ENCODE measurements around the gene PPBP.
"Not testable (repeated sequence)": the region's sequence is repeated elsewhere in the genome, so short reads cannot be mapped to it uniquely, and the experiment has no call there.

Gene PPBP

DNA sequence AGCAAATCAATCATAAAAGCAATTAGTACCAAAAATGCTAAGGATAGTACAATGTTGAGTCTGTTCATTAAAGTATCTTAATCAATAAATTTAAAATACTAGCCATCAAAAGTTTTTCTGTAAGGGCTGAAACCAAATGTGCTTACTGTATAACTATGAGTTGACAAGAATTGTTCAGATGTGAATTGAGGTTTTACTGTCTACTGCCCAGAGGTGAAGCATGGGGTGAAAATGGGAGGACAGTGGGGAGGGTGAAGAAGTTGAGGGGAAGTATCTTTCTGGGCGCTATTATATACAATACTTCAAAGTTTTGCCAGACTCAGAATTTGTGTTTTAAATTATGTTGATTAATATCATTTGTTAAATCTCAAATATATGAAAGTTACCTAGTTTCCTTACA, 4.1 kb upstream of the PPBP start:
- DNase-seq: no peak

- DNase-seq: no peak
Measured at GRCh38 chr4:73991742-73992000, 3.7 kb upstream of the PPBP start.

DNA sequence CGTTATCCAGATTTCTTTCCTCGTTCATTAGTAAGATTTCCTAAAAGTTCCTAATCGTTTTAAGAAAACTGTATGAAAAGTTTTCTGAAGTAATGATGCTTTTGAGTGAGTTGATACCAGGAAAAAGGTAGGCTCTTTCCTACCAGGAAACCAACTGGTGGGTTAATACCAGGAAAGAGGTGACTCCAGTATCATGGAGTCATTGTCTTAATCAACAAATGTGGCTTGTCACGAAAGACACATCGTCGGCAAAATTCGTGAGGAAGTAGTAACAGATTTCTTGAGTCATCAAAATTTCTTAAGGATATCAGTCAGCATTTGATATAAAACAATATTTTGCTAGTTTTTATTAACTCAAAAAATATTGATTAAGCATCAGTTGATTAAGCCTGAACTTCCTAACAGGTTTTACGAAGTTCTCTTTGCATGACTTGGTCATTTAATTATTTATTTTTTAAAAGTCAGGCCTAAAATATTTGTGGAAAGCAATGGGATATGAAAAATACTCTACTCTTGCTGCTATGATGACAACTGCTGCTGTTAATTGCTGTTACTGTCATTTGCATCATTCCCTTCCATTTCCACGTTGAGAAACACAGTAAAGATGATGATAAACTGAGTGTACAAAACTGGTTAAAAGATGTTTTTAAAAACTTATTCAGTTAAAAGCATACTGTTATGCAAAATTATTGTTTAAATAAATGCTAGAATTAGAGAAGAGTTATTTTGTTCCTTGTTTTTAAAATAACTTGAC, 3.2 kb upstream of the PPBP start:
- DNase-seq: no peak

GRCh38 chr4:73989928-73990327, 1.9 kb upstream of the PPBP start:
- DNase-seq: no peak

DNA sequence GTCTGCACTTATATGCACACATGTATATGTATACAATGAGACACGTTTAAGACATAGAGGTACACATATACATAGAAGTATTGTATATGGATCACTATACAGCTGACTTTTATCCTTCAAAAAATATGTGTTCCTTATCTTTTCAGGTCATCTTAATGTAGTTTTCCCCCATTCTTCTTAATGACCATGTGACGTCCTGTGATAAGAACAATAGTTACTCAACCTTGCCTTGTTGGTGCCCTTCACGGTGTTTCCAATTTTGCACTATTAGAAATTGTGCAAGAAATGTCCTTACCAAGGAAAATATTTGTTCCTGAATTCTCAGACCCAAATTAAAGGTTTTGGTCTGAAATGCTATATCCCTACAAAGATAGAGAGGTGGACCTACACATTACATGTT, 1.0 kb upstream of the PPBP start:
- no peak for DNase-seq

DNA sequence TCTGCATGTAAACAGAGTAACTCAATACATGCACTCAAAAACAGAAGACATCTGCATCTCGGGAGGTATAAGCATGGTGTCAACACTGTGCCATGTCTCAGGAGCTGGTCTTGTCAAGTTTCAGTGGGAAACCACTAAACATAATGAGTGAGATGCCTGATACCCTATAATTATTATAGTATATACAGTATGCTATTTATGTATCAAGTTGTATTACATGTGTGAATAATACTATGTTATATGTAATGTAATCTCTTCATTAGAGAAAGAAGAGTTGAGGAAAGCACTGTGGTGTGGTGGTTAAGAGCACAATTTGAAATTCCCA, 2.5 kb downstream of the PPBP start:
- DNase-seq: no peak

DNA sequence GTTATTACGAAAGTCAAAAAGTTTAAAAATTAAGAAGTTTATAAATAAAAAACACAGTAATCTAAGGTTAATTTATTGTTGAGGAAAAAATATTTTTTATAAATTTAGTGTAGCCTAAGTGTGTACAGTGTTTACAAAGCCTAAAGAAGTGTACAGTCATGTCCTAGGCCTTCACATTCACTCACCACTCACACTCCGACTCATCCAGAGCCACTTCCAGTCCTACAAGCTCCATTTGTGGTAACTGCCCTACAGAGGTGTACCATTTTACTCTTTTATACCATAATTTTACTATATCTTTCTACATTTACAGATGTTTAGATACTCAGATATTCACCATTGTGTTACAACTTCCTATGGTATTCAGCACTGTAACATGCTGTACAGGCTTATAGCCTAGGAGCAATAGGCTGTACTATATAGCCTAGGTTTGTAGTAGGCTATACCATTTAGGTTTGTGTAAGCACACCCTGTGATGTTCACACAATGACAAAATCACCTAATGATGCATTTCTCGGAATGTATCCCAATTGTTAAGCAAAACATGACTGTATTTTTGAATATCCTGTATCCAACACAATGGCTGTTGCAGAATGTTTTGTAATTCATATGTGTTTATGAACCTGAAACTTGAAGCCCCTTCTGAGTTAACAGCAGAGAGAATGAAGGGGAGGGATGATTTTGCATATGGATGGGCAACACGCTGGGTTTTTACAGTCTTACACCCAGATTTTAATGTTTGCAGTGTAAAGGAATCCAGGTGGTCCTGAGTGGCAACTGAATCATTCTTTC, 3.1 kb downstream of the PPBP start:
- no peak for DNase-seq

DNA sequence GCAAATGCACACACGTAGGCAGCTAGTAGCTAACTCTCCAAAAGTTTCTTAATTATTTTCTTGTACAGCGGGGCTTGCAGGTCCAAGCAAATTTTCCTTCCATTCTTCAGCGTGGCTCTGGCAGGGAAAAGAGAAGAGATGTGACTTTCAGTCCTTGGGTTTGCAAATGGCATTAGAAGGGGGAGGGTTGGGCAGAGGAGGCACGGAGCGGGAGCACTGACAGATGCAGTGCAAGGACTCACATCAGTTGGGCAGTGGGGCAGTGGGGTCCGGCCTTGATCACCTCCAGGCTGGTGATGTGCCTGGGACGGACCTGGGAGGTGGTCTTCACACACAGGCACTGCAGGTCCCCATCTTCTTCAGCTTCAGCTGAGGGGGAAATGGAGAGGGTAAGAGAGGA, 6.8 kb downstream of the PPBP start:
- DNase-seq: not testable (repeated sequence)

GRCh38 chr4:73979407-73979957, 8.5 kb downstream of the PPBP start:
- DNase-seq: no peak

DNA sequence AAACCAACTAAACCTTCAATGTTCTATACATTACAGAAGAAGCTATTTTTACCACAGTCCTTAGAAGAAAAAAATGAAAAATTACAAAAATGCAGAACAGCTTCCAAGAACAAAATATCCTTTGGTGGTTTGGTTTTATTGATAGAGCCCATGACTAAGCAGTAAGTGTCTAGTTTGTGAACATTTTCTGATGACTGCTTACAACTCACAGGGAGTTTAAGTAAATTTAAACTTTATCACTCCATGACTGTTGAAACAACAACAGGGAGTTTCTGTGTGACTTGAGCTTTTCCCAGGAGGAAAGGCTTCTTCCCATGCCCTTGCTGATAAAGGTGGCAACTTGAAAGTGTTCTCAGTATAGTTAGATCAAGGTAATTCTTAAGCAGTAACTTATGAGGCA, 9.1 kb downstream of the PPBP start:
- peak; percentile 91 for DNase-seq

DNA sequence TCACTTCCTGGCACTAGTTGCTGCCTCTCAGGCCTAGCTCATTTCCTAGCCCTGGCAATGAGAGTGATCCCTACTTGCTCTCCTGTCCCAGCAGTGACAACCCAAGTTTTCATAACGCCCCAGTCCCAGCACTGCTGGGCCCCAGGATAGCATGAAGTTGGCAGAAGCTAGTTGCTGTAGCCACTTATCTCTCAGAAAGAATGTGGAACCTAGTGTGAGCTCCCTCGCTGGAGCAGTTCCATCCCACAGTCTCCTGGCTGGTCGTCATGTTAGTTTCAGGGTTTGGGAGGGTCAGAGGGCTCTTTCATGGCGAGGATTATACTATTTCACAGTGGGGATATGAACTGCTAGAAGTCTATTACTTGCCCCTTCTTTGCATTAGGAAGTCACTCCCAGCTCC, 11.3 kb downstream of the PPBP start:
- peak; percentile 35 for DNase-seq

DNA sequence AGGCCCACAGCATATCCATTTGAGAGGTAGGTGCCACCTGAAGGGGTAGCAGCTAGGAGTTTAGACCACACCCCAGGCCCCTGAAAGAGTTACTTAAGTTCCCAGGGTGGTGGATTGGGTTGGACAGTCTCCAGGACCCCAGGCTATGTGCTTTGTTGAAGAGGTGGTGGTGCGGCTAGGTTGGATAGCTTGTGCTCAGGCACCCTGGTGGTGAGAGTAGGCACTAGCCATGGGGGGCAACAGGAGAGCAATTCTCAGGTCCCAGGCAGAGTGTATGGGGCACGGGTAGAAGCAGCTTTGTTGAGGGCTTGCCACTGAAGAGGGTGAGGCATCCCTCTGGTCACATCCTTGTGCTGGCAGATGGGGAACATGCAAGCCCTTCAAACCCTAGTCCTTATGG, 11.8 kb downstream of the PPBP start:
- no peak for DNase-seq

- DNase-seq: no peak
Measured at GRCh38 chr4:73974352-73974751, 13.6 kb downstream of the PPBP start.

GRCh38 chr4:73970945-73971344, 17.0 kb downstream of the PPBP start:
- DNase-seq: no peak

DNA sequence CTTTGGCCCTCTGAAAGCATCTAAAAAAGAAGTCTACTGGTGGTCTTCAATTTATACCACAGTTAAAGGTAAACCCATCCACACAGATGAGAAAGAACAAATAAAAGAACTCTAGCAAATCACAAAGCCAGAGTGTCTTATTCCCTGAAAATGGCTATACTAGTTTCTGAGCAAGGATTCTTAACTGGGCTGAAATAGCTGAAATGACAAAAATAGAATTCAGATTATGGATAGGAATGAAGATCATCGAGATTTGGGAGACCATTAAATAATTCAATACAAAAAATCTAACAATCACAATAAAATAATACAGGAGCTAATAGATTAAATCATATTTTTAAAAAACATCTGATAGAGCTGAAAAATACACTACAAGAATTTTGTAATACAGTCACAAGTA, 18.0 kb downstream of the PPBP start:
- no peak for DNase-seq

- no peak for DNase-seq
Measured at GRCh38 chr4:73967866-73968265, 20.1 kb downstream of the PPBP start.

DNA sequence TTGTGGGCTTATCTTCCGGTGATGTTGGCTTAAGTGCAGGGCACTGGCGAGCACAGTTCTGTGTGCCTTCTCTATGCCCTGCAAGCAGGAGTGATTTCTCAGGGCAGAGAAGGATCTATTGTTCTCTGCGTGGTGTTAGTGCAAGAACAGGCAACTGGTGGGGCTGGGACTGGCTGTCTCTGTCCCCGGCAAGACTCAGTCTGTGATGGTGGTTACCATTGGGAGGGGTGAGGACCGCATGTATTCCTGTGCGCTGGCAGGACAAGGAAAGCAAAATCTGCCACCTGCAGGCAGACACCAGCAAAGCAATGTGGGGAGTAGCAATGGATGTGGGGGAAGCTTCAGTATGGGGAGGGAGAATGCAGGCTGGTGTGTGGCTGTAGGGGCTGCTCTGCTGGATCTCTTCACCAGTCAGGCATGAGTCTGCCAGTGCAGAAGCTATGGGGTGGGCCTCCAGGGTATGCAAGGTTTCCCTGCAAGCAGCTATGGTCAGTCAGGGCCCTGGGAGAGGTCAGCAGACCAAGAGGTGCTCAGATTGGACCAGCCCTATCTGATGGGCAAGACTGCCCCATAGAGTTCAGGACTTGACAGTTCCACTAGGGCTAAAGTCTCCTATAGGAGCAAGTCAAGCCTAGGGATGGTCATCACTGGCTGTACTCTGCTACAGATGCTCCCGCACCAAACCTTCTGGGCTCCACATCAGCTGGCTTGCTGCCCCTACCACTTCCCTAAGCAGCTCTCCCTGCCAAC, 23.0 kb downstream of the PPBP start:
- DNase-seq: no peak

- no peak for DNase-seq
Measured at GRCh38 chr4:73962724-73963123, 25.3 kb downstream of the PPBP start.

DNA sequence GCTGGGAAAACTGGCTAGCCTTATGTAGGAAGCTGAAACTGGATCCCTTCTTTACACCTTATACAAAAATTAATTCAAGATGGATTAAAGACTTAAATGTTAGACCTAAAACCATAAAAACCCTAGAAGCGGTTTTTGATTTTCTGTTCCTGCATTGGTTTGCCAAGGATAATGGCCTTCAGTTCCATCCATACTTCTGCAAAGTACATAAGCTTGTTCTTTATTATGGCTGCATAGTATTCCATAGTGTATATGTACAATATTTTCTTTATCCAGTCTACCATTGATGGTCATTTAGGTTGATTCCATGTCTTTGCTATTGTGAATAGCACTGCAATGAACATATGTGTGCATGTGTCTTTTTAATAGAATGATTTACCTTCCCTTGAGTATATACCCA, 28.9 kb downstream of the PPBP start:
- not testable (repeated sequence) for DNase-seq

DNA sequence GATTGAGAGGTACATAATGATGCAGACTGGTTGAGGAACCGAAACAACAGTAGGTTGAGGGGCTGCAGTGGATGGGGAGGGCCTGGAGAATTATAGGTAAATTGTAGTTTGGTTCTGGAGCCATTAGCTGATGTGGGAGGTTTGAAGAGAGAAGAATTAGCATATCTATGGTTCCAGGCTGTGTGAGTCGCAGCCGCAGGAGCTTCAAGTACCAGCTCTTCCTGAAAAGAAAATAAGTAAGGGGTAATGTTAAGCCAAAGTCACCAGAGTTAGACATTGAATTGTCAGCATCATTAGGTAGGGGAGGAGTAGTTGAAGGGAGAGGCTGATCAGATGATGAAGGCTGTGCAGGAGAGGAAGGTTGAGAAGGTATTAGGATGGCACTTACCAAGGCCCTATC, 35.6 kb downstream of the PPBP start:
- DNase-seq: no peak

- not testable (repeated sequence) for DNase-seq
Measured at GRCh38 chr4:73950376-73950920, 37.5 kb downstream of the PPBP start.

DNA sequence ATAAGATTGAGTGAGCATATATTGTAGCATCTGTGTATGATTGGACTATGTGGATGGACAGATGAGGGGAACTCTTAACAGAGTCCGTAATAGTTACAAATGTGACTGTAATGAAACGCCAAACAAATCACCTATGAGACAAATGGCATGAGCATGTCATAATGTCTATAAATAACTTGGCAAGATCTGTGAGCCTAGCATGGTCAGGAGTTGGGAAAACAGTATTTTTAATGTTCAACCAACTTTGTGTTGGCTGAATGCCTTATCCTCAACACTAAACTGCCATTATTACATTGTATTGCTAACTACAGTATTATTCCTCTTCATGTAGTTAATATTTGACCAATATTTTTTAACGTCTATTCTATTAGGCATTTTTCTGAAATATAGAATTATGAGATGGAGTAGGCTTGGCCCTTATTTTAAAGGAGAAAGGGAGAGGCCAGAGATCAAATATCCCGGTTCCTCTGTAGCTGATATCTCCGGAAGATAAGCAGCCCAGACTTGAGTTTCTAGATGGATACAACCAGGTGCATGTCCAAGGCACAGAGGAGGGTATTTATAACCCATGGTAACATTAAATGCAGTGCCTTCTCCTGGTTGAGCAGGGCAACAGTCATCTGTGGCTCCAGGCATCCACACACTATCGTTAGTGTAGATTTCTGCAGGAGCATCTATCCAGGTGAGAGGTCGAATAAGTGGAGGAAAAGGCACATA, 38.8 kb downstream of the PPBP start:
- no peak for DNase-seq

DNA sequence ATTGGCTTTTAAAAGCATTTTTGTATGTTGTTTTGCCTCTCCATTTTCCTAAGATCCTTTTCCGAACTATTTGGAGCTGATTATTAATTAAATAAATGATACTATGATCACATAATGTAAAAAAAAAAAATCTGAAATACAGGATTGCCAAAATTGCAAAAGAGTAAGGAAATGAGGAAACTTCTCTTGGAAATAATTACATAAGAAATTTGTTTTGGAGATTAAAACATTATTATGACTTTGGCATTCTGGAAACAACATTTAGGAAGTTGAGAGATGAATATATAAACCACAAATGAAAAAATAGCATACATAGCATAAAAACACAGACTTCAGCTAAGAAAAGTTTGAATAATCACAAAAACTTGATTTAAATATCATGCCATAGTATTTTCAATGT, 39.7 kb downstream of the PPBP start:
- no peak for DNase-seq
